ENCODE results near the gene POU6F2. TPM values are rescaled to one million over a fixed set of nuclear protein-coding genes. Genes with fewer than 3 reads are reported as not detected.

The POU6F2 gene
- total RNA-seq, 1 experiment from 2014 or later, result not detected

DNA sequence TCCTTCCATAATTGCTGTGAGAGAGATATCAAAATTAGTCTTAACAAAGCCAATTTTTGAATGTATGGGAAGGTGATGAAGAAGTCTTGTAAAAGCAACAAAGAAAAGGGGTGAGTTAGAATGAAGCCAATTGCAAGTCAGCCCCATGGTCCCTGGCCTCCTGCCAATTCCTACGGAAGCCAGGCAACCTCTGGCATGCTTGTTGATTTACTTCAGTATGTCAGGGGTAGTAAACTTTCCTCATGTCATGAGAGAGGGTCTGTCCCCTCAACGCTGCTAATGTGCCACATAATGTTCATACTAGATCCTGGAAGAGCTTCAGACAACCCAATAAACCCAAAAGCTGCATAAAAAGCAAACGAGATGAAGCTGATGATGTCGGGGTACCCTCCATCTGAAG, 429.4 kb downstream of the POU6F2 start:
- POLR2A ChIA-PET, result no interaction called here
- intact Hi-C loops (cut with micrococcal nuclease; ENCODE audit: unreplicated experiment), result no loop called here

DNA sequence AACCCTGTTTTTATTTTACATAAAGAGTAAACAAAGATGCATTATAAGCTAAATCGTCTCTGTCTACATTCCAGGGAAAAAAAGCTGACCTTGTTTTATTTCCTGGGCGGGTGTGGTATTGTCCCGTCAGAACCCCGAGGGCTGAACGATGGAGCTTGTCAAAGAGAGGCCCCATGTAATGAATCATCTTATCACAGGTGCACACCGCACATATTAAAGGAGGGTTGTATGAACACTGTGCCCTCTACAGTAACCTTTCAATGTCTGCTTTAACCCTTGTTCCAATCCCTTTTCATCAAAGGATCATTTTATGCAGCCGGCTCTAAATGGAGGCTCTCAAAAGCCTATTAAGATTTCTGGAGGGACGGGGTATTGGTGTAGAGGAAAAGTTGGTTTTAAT, 430.0 kb downstream of the POU6F2 start:
- DNase-seq (ENCODE audit: low read depth, low spot score) (no peak), ATAC-seq (no peak)
- no peaks in the 10 kb centered on the region for H3K36me3 ChIP-seq (ENCODE audit: control insufficient read depth, insufficient read depth, low read length)
- ChIA-PET CTCF (no interaction called here), POLR2A (no interaction called here)
- BruUV-seq (replicated peaks), result no TSS peak
- in situ Hi-C loops (cut with HindIII; ENCODE audit: low pct_unique_long_range_greater_than_20kb, low sequenced_read_pairs), result no loop called here
- TF ChIP-seq POLR2AphosphoS5 (IDR thresholded peaks at IDR 0.05; ENCODE audit: low read depth, low read length) (no peak), SIN3A (IDR thresholded peaks at IDR 0.05; ENCODE audit: borderline replicate concordance, insufficient read depth, low read depth, low read length) (no peak), TCF7L2 (IDR thresholded peaks at IDR 0.05; ENCODE audit: low read depth, low read length) (no peak)
- TF ChIP-seq, protein P1, sequence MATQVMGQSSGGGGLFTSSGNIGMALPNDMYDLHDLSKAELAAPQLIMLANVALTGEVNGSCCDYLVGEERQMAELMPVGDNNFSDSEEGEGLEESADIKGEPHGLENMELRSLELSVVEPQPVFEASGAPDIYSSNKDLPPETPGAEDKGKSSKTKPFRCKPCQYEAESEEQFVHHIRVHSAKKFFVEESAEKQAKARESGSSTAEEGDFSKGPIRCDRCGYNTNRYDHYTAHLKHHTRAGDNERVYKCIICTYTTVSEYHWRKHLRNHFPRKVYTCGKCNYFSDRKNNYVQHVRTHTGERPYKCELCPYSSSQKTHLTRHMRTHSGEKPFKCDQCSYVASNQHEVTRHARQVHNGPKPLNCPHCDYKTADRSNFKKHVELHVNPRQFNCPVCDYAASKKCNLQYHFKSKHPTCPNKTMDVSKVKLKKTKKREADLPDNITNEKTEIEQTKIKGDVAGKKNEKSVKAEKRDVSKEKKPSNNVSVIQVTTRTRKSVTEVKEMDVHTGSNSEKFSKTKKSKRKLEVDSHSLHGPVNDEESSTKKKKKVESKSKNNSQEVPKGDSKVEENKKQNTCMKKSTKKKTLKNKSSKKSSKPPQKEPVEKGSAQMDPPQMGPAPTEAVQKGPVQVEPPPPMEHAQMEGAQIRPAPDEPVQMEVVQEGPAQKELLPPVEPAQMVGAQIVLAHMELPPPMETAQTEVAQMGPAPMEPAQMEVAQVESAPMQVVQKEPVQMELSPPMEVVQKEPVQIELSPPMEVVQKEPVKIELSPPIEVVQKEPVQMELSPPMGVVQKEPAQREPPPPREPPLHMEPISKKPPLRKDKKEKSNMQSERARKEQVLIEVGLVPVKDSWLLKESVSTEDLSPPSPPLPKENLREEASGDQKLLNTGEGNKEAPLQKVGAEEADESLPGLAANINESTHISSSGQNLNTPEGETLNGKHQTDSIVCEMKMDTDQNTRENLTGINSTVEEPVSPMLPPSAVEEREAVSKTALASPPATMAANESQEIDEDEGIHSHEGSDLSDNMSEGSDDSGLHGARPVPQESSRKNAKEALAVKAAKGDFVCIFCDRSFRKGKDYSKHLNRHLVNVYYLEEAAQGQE (IDR thresholded peaks at IDR 0.05; ENCODE audit: insufficient read depth in 1 of 2, low read depth in 2 of 2, low read length in 1 of 2), result no peak
- TF ChIP-seq, protein P2, sequence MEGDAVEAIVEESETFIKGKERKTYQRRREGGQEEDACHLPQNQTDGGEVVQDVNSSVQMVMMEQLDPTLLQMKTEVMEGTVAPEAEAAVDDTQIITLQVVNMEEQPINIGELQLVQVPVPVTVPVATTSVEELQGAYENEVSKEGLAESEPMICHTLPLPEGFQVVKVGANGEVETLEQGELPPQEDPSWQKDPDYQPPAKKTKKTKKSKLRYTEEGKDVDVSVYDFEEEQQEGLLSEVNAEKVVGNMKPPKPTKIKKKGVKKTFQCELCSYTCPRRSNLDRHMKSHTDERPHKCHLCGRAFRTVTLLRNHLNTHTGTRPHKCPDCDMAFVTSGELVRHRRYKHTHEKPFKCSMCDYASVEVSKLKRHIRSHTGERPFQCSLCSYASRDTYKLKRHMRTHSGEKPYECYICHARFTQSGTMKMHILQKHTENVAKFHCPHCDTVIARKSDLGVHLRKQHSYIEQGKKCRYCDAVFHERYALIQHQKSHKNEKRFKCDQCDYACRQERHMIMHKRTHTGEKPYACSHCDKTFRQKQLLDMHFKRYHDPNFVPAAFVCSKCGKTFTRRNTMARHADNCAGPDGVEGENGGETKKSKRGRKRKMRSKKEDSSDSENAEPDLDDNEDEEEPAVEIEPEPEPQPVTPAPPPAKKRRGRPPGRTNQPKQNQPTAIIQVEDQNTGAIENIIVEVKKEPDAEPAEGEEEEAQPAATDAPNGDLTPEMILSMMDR (IDR thresholded peaks at IDR 0.05), result no peak
- peaks cover 25% of the 10 kb centered on the region for H3K27me3 ChIP-seq (ENCODE audit: control insufficient read depth, insufficient read depth, low read length)
- intact Hi-C loops (cut with micrococcal nuclease; ENCODE audit: unreplicated experiment), result no loop called here
- no peaks in the 10 kb centered on the region for H3K9me3 ChIP-seq (ENCODE audit: control insufficient read depth, insufficient read depth, low read depth, low read length)
- no peak overlapping the region for H3K27ac ChIP-seq (ENCODE audit: low read length)
- no peaks in the 10 kb centered on the region for H3K4me1 ChIP-seq (ENCODE audit: control insufficient read depth, insufficient read depth, low read length)
- H3K4me3 ChIP-seq (ENCODE audit: low read depth in 2 of 2, low read length in 2 of 2), result no peak overlapping the region

More for the DNA sequence above, 429.4 kb downstream of the POU6F2 start:
- H3K27ac ChIP-seq (ENCODE audit: low read length), result no peak overlapping the region
- no peak for ATAC-seq
- no peak overlapping the region for H3K4me3 ChIP-seq (ENCODE audit: low read depth in 2 of 2, low read length in 2 of 2)
- BruUV-seq (replicated peaks), result no TSS peak
- H3K9me3 ChIP-seq (ENCODE audit: control insufficient read depth, insufficient read depth, low read depth, low read length), result no peaks in the 10 kb centered on the region
- H3K27me3 ChIP-seq (ENCODE audit: control insufficient read depth, insufficient read depth, low read length), result peaks cover 28% of the 10 kb centered on the region
- TF ChIP-seq, protein P2 (IDR thresholded peaks at IDR 0.05), result no peak
- TF ChIP-seq SIN3A (IDR thresholded peaks at IDR 0.05; ENCODE audit: borderline replicate concordance, insufficient read depth, low read depth, low read length), result no peak
- no peak for TF ChIP-seq TCF7L2 (IDR thresholded peaks at IDR 0.05; ENCODE audit: low read depth, low read length)
- no peak for TF ChIP-seq POLR2AphosphoS5 (IDR thresholded peaks at IDR 0.05; ENCODE audit: low read depth, low read length)
- TF ChIP-seq, protein P1 (IDR thresholded peaks at IDR 0.05; ENCODE audit: insufficient read depth in 1 of 2, low read depth in 2 of 2, low read length in 1 of 2), result no peak
- DNase-seq (ENCODE audit: low read depth, low spot score), result no peak
- H3K36me3 ChIP-seq (ENCODE audit: control insufficient read depth, insufficient read depth, low read length), result no peaks in the 10 kb centered on the region
- CTCF ChIA-PET, result no interaction called here
- no peaks in the 10 kb centered on the region for H3K4me1 ChIP-seq (ENCODE audit: control insufficient read depth, insufficient read depth, low read length)
- in situ Hi-C loops (cut with HindIII; ENCODE audit: low pct_unique_long_range_greater_than_20kb, low sequenced_read_pairs), result no loop called here
